MM.1S (cell line): ENCODE data around the gene DDIAS.

Source experiments
- DNase-seq: peaks from one replicate; pipeline ENCODE4 v3.0.0-alpha.2; 2015
- H2AFZ ChIP-seq: fragments of 300-600 bp; sonication (generic); 2 replicates; pipeline ENCODE4 v1.6.0; 2016; ENCODE audit warnings: antibody characterized with exemption, low read length
- H3F3A ChIP-seq: fragments of 300-600 bp; sonication (generic); 2 replicates; pipeline ENCODE4 v1.6.1; 2016; ENCODE audit warnings: mild to moderate bottlenecking, antibody characterized with exemption, low read length, moderate library complexity, mixed read lengths; ENCODE audit not compliant: insufficient read depth
- H3K27ac ChIP-seq: fragments of 300-600 bp; sonication (generic); 2 replicates; pipeline ENCODE4 v1.5.1; 2016; ENCODE audit warnings: mild to moderate bottlenecking, low read length
- H3K27me3 ChIP-seq: fragments of 300-600 bp; sonication (generic); replicated peaks from 2 replicates; pipeline ENCODE4 v1.6.0; 2016; ENCODE audit warnings: low read length; ENCODE audit not compliant: insufficient read depth
- H3K36me3 ChIP-seq: fragments of 300-600 bp; sonication (generic); replicated peaks from 2 replicates; pipeline ENCODE4 v1.6.1; 2016; ENCODE audit warnings: mild to moderate bottlenecking, low read length, mixed read lengths; ENCODE audit not compliant: insufficient read depth
- H3K4me1 ChIP-seq: fragments of 300-600 bp; sonication (generic); 2 replicates; pipeline ENCODE4 v1.6.1; 2016; ENCODE audit warnings: low read length, mixed read lengths
- H3K4me2 ChIP-seq: fragments of 300-600 bp; sonication (generic); 2 replicates; pipeline ENCODE4 v1.6.0; 2016; ENCODE audit warnings: low read depth, low read length
- H3K4me3 ChIP-seq: fragments of 300-600 bp; sonication (generic); 2 replicates; pipeline ENCODE4 v1.5.1; 2016; ENCODE audit warnings: low read length, mixed read lengths
- H3K79me2 ChIP-seq: fragments of 300-600 bp; sonication (generic); 2 replicates; pipeline ENCODE4 v1.6.1; 2016; ENCODE audit warnings: mixed run types, low read length, mixed read lengths
- H3K9ac ChIP-seq: fragments of 300-600 bp; sonication (generic); 2 replicates; pipeline ENCODE4 v1.6.1; 2016; ENCODE audit warnings: low read length, mixed read lengths
- H3K9me2 ChIP-seq: fragments of 300-600 bp; sonication (generic); replicated peaks from 2 replicates; pipeline ENCODE4 v1.6.1; 2016; ENCODE audit warnings: mild to moderate bottlenecking, low read length, mixed read lengths; ENCODE audit not compliant: insufficient read depth
- H3K9me3 ChIP-seq: fragments of 300-600 bp; sonication (generic); replicated peaks from 2 replicates; pipeline ENCODE4 v1.6.1; 2016; ENCODE audit warnings: mild to moderate bottlenecking, low read length, mixed read lengths; ENCODE audit not compliant: insufficient read depth
- H4K20me1 ChIP-seq: fragments of 300-600 bp; sonication (generic); 2 replicates; pipeline ENCODE4 v1.6.1; 2016; ENCODE audit warnings: mild to moderate bottlenecking, low read length, moderate library complexity, mixed read lengths; ENCODE audit not compliant: insufficient read depth
- EZH2 ChIP-seq: fragments of 300-600 bp; sonication (generic); optimal IDR thresholded peaks from 2 replicates; pipeline ENCODE3; 2017; ENCODE audit warnings: low read depth, mild to moderate bottlenecking, antibody characterized with exemption, low read length, mixed read lengths
- EZH2phosphoT487 ChIP-seq: fragments of 300-600 bp; sonication (generic); IDR thresholded peaks from 2 replicates; pipeline ENCODE4 v1.6.1; 2018; ENCODE audit warnings: antibody characterized with exemption, low read length
- TF ChIP-seq, protein P1 (sequence below): fragments of 300-600 bp; sonication (generic); IDR thresholded peaks from 2 replicates; pipeline ENCODE4 v1.5.1; 2016; ENCODE audit warnings: antibody characterized with exemption, low read length, mixed read lengths

DDIAS gene

GRCh38 chr11:82863209-82863608, 38.3 kb upstream of the DDIAS start:
- H3K9ac ChIP-seq = no peak overlapping the region
- no peaks in the 10 kb centered on the region for H3K27me3 ChIP-seq
- no peak for TF ChIP-seq EZH2phosphoT487
- no peak for TF ChIP-seq EZH2
- TF ChIP-seq, protein P1, sequence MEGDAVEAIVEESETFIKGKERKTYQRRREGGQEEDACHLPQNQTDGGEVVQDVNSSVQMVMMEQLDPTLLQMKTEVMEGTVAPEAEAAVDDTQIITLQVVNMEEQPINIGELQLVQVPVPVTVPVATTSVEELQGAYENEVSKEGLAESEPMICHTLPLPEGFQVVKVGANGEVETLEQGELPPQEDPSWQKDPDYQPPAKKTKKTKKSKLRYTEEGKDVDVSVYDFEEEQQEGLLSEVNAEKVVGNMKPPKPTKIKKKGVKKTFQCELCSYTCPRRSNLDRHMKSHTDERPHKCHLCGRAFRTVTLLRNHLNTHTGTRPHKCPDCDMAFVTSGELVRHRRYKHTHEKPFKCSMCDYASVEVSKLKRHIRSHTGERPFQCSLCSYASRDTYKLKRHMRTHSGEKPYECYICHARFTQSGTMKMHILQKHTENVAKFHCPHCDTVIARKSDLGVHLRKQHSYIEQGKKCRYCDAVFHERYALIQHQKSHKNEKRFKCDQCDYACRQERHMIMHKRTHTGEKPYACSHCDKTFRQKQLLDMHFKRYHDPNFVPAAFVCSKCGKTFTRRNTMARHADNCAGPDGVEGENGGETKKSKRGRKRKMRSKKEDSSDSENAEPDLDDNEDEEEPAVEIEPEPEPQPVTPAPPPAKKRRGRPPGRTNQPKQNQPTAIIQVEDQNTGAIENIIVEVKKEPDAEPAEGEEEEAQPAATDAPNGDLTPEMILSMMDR = no peak
- no peaks in the 10 kb centered on the region for H4K20me1 ChIP-seq
- no peaks in the 10 kb centered on the region for H3K9me2 ChIP-seq
- peak; percentile 57 for DNase-seq
- H3F3A ChIP-seq = peaks cover 17% of the 10 kb centered on the region
- no peaks in the 10 kb centered on the region for H3K36me3 ChIP-seq
- H3K4me2 ChIP-seq = peak overlapping the region; percentile 68
- H3K4me1 ChIP-seq = peaks cover 24% of the 10 kb centered on the region
- no peaks in the 10 kb centered on the region for H3K79me2 ChIP-seq
- H3K9me3 ChIP-seq = no peaks in the 10 kb centered on the region
- peak overlapping the region; percentile 53; the same call in 1 of the 2 replicates for H3K27ac ChIP-seq
- no peak overlapping the region for H2AFZ ChIP-seq
- H3K4me3 ChIP-seq = peak overlapping the region; percentile 33; the same call in 1 of the 2 replicates

DNA sequence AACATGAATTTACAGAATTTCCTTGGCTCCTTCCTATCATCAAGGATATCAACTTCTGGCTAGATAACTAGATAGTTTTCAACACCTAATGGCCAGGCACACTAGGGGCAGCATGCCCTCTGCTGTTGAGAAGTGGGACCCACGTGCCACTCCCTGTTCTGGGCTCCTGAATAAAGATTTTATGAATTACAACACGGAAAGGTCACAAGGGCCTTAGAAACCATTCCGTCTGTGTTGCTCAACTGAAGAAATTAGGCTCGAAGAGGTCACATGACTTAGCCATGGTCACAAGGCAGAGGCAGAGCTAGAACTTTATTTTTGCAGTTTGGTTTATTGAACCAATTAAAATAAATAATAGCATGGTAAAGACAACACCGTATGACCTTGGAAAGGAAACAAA, 37.3 kb upstream of the DDIAS start:
- Histone ChIP-seq H2AFZ (peak overlapping the region; percentile 7; the same call in 1 of the 2 replicates), H3K9me3 (no peaks in the 10 kb centered on the region), H3K4me1 (peaks cover 24% of the 10 kb centered on the region), H4K20me1 (no peaks in the 10 kb centered on the region), H3K4me3 (no peak overlapping the region), H3K27ac (no peak overlapping the region), H3K9me2 (no peaks in the 10 kb centered on the region), H3K27me3 (no peaks in the 10 kb centered on the region), H3K36me3 (no peaks in the 10 kb centered on the region), H3F3A (peaks cover 17% of the 10 kb centered on the region), H3K79me2 (no peaks in the 10 kb centered on the region), H3K9ac (no peak overlapping the region), H3K4me2 (peak overlapping the region; percentile 68; the same call in 1 of the 2 replicates)
- DNase-seq = peak; percentile 80
- TF ChIP-seq EZH2 = no peak
- TF ChIP-seq, protein P1 = peak; percentile 92

- Histone ChIP-seq H3K4me1 (peaks cover 24% of the 10 kb centered on the region), H3K79me2 (no peaks in the 10 kb centered on the region), H3K9ac (no peak overlapping the region), H3K4me2 (no peak overlapping the region), H3K27ac (no peak overlapping the region), H3K9me3 (no peaks in the 10 kb centered on the region), H3F3A (peaks cover 17% of the 10 kb centered on the region), H3K4me3 (no peak overlapping the region), H3K9me2 (no peaks in the 10 kb centered on the region), H3K36me3 (no peaks in the 10 kb centered on the region), H4K20me1 (no peaks in the 10 kb centered on the region), H2AFZ (no peak overlapping the region), H3K27me3 (no peaks in the 10 kb centered on the region)
- DNase-seq = no peak
- TF ChIP-seq EZH2 (no peak), EZH2phosphoT487 (no peak)
- TF ChIP-seq, protein P1 = no peak
Measured at GRCh38 chr11:82865841-82866240, 35.7 kb upstream of the DDIAS start.
